ENCODE results near the gene ADSL. TPM values are rescaled to one million over a fixed set of nuclear protein-coding genes. Genes with fewer than 3 reads are reported as not detected.

Gene ADSL
- total and polyA plus RNA-seq, 9 of the 15 experiments (the other 6 are each of a cell fraction or from before 2014, with no cell fraction given) = 112 to 322 (median 146) TPM

DNA sequence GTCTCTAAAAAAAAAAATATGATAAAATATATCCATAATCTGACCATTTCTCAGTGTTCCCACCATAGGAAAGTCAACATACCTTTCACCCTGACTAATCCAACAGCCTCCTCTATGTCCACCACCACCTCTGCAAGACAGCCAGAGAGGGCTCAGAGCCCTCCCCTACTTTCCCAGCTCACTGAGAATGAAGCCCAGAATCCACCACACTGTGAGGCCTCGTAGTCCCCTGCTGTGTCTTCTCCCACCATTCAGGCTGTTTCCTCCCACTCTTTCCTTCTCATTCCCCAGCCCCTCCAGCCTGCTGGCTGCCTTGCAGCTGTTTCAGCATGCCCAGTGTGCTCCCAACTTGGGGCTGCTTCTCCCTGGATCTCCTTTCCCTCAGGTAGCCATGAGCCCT lies 51.1 kb downstream of the ADSL start:
- H3K36me3 ChIP-seq (ENCODE audit: control insufficient read depth, insufficient read depth, low read length) = peaks cover 21% of the 10 kb centered on the region; the same call in 2 of the 3 replicates
- ChIA-PET CTCF (ENCODE audit: low intra/inter-chr PET ratio) (no interaction called here), POLR2A (interaction anchor here (0.7 to 1.1 kb wide), 2 partner anchors 14 to 74 kb away, joined by 3 read pairs; no protein-coding TSS in a partner anchor)
- DNase-seq (ENCODE audit: extremely low read depth in 1 of 4, low spot score in 3 of 4) = no peak
- ATAC-seq = no peak
- in situ Hi-C loops (cut with MboI) (no loop called here), intact Hi-C loops (cut with micrococcal nuclease) (no loop called here)
- H3K4me1 ChIP-seq (replicated peaks in 1 of 2; ENCODE audit: control insufficient read depth in 2 of 2, insufficient read depth in 2 of 2, low read length in 2 of 2) = peaks cover 4 to 6% of the 10 kb centered on the region in 2 experiments; a peak in 3 of 5 replicates
- no peaks in the 10 kb centered on the region; the same call in 2 of the 3 replicates for H3K79me2 ChIP-seq (ENCODE audit: control insufficient read depth, insufficient read depth, low read length)
- no TSS peak for BruUV-seq (replicated peaks)
- peak overlapping the region in 1 of 2 experiments; percentile 26; a peak in 1 of 4 replicates for H3K9ac ChIP-seq (ENCODE audit: insufficient read depth in 1 of 2, low read depth in 2 of 2, low read length in 2 of 2)
- no peak overlapping the region for H3K4me2 ChIP-seq (ENCODE audit: insufficient read depth, low read length)
- TF ChIP-seq SRSF1 (IDR thresholded peaks at IDR 0.05; ENCODE audit: low read depth, low read length) = no peak
- no peak overlapping the region for H3K4me3 ChIP-seq
- H3K27ac ChIP-seq (ENCODE audit: extremely low read depth, low read depth, low read length) = no peak overlapping the region
- no peaks in the 10 kb centered on the region for H3K9me3 ChIP-seq (replicated peaks; ENCODE audit: control insufficient read depth, insufficient read depth, low read depth, low read length)
- H3K27me3 ChIP-seq (ENCODE audit: control insufficient read depth in 2 of 2, insufficient read depth in 2 of 2, low read length in 2 of 2) = no peaks in the 10 kb centered on the region
- no CpG with 5 or more reads among the region's 1 CpG for WGBS (ENCODE audit: insufficient coverage, low coverage, missing lambda C conversion rate)
- H3K9me1 ChIP-seq (ENCODE audit: control insufficient read depth, insufficient read depth, low read length) = peaks cover 3% of the 10 kb centered on the region
- no peak overlapping the region for H2AFZ ChIP-seq (ENCODE audit: low read depth, low read length)
- H4K20me1 ChIP-seq (replicated peaks; ENCODE audit: control insufficient read depth, insufficient read depth, low read length) = no peaks in the 10 kb centered on the region
- FAIRE-seq = no peak

DNA sequence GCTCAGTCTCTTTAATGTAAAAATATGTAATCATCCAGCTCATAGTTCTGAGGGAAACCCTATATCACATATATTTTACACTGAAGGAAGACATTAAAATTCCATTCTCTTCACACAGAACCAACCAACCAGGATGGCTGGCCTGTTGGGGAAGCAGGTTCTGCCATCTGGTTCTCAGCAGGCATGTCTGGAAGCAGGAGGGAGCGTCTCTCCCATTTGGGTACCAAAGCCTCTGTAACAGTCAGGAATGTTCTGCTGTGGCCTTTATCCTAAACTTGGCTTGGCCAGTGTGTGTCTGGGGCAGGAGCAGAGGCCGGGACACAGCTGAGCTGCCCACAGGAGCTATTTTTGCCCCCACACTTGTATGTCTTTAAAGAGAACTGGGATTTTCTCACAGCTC lies 53.3 kb downstream of the ADSL start:
- in situ Hi-C loops (cut with MboI) = no loop called here
- H3K4me3 ChIP-seq = no peak overlapping the region
- CTCF ChIA-PET (ENCODE audit: low intra/inter-chr PET ratio) = no interaction called here

More for the DNA sequence above, 53.3 kb downstream of the ADSL start:
- WGBS (ENCODE audit: insufficient coverage, low coverage, missing lambda C conversion rate) = 88% methylated on average over 1 of the region's 2 CpGs
- Histone ChIP-seq H3K79me2 (ENCODE audit: control insufficient read depth, insufficient read depth, low read length) (no peaks in the 10 kb centered on the region; the same call in 2 of the 3 replicates), H3K4me1 (replicated peaks in 1 of 2; ENCODE audit: control insufficient read depth in 2 of 2, insufficient read depth in 2 of 2, low read length in 2 of 2) (peaks cover 4 to 6% of the 10 kb centered on the region in 2 experiments; a peak in 3 of 5 replicates), H3K27me3 (ENCODE audit: control insufficient read depth in 2 of 2, insufficient read depth in 2 of 2, low read length in 2 of 2) (no peaks in the 10 kb centered on the region), H3K9me3 (replicated peaks; ENCODE audit: control insufficient read depth, insufficient read depth, low read depth, low read length) (no peaks in the 10 kb centered on the region), H4K20me1 (replicated peaks; ENCODE audit: control insufficient read depth, insufficient read depth, low read length) (no peaks in the 10 kb centered on the region), H3K9ac (ENCODE audit: insufficient read depth in 1 of 2, low read depth in 2 of 2, low read length in 2 of 2) (no peak overlapping the region), H3K4me2 (ENCODE audit: insufficient read depth, low read length) (no peak overlapping the region), H3K9me1 (ENCODE audit: control insufficient read depth, insufficient read depth, low read length) (peaks cover 3% of the 10 kb centered on the region), H3K36me3 (ENCODE audit: control insufficient read depth, insufficient read depth, low read length) (peaks cover 34% of the 10 kb centered on the region), H3K27ac (ENCODE audit: extremely low read depth, low read depth, low read length) (no peak overlapping the region), H2AFZ (ENCODE audit: low read depth, low read length) (0 out of 2 replicates have a peak overlapping the region, but pooled peaks have one; percentile 12)
- TF ChIP-seq CEBPB (tag; IDR thresholded peaks at IDR 0.05) (no peak), CBFA2T3 (IDR thresholded peaks at IDR 0.05) (no peak), ZNF57 (CRISPR knock-in tag; IDR thresholded peaks at IDR 0.05) (no peak), MYC (IDR thresholded peaks at IDR 0.05; ENCODE audit: low read depth, low read length) (no peak), MYC (CRISPR knock-in tag; IDR thresholded peaks at IDR 0.05; ENCODE audit: borderline replicate concordance, low read depth) (no peak), GTF2F1 (IDR thresholded peaks at IDR 0.05; ENCODE audit: low read depth, low read length) (no peak)
- FAIRE-seq (no peak), DNase-seq (ENCODE audit: extremely low read depth in 1 of 4, low spot score in 3 of 4) (no peak), ATAC-seq (no peak)
- intact Hi-C loops (cut with micrococcal nuclease) = no loop called here
- no TSS peak for BruUV-seq (replicated peaks)
- POLR2A ChIA-PET = interaction anchor here (0.6 to 1.2 kb wide), 5 partner anchors 11 to 249 kb away, joined by 3 to 5 read pairs (median 4); partner anchors contain the start of gene MRTFA

Data from K562 (cell line).